Measurements from ENCODE around the gene GNL3. TPM values are rescaled to one million over a fixed set of nuclear protein-coding genes. Genes with fewer than 3 reads are reported as not detected.

Gene GNL3
- total RNA-seq, 1 experiment from 2014 or later: 88.9 TPM

GRCh38 chr3:52685285-52685708, 535 bp upstream of the GNL3 start:
- H3K4me1 ChIP-seq (ENCODE audit: control insufficient read depth, insufficient read depth, low read length): peaks cover 26% of the 10 kb centered on the region
- intact Hi-C loops (cut with micrococcal nuclease; ENCODE audit: unreplicated experiment): no loop called here
- CTCF ChIA-PET: no interaction called here

GRCh38 chr3:52688266-52688665, 2.4 kb downstream of the GNL3 start:
- no peaks in the 10 kb centered on the region for H3K27me3 ChIP-seq (ENCODE audit: control insufficient read depth, insufficient read depth, low read length)
- ChIA-PET POLR2A (no interaction called here), CTCF (no interaction called here)
- no TSS peak for BruUV-seq (replicated peaks)
- peak overlapping the region; percentile 97; the same call in 1 of the 2 replicates for H3K27ac ChIP-seq (ENCODE audit: low read length)
- H3K4me3 ChIP-seq (ENCODE audit: low read depth in 2 of 2, low read length in 2 of 2): no peak overlapping the region
- intact Hi-C loops (cut with micrococcal nuclease; ENCODE audit: unreplicated experiment): no loop called here
- in situ Hi-C loops (cut with HindIII; ENCODE audit: low pct_unique_long_range_greater_than_20kb, low sequenced_read_pairs): no loop called here
- ATAC-seq (no peak), DNase-seq (ENCODE audit: low read depth, low spot score) (no peak)
- H3K36me3 ChIP-seq (ENCODE audit: control insufficient read depth, insufficient read depth, low read length): peaks cover 52% of the 10 kb centered on the region
- TF ChIP-seq TCF7L2 (IDR thresholded peaks at IDR 0.05; ENCODE audit: low read depth, low read length) (no peak), SIN3A (IDR thresholded peaks at IDR 0.05; ENCODE audit: borderline replicate concordance, insufficient read depth, low read depth, low read length) (no peak), POLR2AphosphoS5 (IDR thresholded peaks at IDR 0.05; ENCODE audit: low read depth, low read length) (no peak), CTCF (IDR thresholded peaks at IDR 0.05) (no peak), REST (IDR thresholded peaks at IDR 0.05; ENCODE audit: insufficient read depth in 1 of 2, low read depth in 2 of 2, low read length in 1 of 2) (no peak)
- H3K9me3 ChIP-seq (ENCODE audit: control insufficient read depth, insufficient read depth, low read depth, low read length): no peaks in the 10 kb centered on the region
- H3K4me1 ChIP-seq (ENCODE audit: control insufficient read depth, insufficient read depth, low read length): peaks cover 15% of the 10 kb centered on the region

More at GRCh38 chr3:52685285-52685708, 535 bp upstream of the GNL3 start:
- BruUV-seq (replicated peaks): no TSS peak
- Histone ChIP-seq H3K36me3 (ENCODE audit: control insufficient read depth, insufficient read depth, low read length) (peaks cover 33% of the 10 kb centered on the region), H3K27me3 (ENCODE audit: control insufficient read depth, insufficient read depth, low read length) (no peaks in the 10 kb centered on the region), H3K4me3 (ENCODE audit: low read depth in 2 of 2, low read length in 2 of 2) (peak overlapping the region; percentile 90 to 98), H3K9me3 (ENCODE audit: control insufficient read depth, insufficient read depth, low read depth, low read length) (no peaks in the 10 kb centered on the region), H3K27ac (ENCODE audit: low read length) (peak overlapping the region; percentile 93)
- TF ChIP-seq SIN3A (IDR thresholded peaks at IDR 0.05; ENCODE audit: borderline replicate concordance, insufficient read depth, low read depth, low read length) (peak; percentile 38; the same call in 1 of the 2 replicates), POLR2AphosphoS5 (IDR thresholded peaks at IDR 0.05; ENCODE audit: low read depth, low read length) (no peak), REST (IDR thresholded peaks at IDR 0.05; ENCODE audit: insufficient read depth in 1 of 2, low read depth in 2 of 2, low read length in 1 of 2) (no peak), TCF7L2 (IDR thresholded peaks at IDR 0.05; ENCODE audit: low read depth, low read length) (0 out of 2 replicates have a peak, but pooled peaks have one; percentile 27), CTCF (IDR thresholded peaks at IDR 0.05) (no peak)
- POLR2A ChIA-PET: no interaction called here
- in situ Hi-C loops (cut with HindIII; ENCODE audit: low pct_unique_long_range_greater_than_20kb, low sequenced_read_pairs): no loop called here
- DNase-seq (ENCODE audit: low read depth, low spot score) (no peak), ATAC-seq (peak; percentile 94)
